HG03575 (cell line): ENCODE data around the gene PTGER4.
A peak's percentile ranks its signal among the peaks of the same experiment; 100 is the strongest.

ENCODE experiments used
- ATAC-seq: cut with Tn5 transposase; IDR thresholded peaks from one replicate; pipeline ENCODE4 v1.9.1; 2021; ENCODE audit not compliant: unreplicated experiment, insufficient number of reproducible peaks, low FRiP score; ENCODE audit errors: extremely low read depth

PTGER4 gene

DNA sequence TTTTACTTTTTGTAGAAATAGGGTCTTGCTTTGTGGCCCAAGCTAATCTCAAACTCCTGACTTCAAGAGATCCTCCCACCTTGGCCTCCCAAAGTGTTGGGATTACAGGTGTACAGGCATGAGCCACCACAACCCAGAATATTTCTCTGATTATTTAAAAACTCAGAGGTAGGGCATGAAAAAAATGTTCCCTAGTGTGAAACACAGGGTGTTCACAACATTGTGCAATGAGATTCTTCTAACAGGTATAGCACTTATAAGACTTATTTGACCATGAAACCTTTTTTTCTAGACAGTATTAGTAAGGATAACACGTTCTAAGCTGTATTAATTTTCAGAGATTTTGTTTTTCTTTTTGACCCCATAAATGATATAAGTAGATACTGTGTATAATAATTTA is 13.1 kb upstream of the PTGER4 start:
- no peak for ATAC-seq

DNA sequence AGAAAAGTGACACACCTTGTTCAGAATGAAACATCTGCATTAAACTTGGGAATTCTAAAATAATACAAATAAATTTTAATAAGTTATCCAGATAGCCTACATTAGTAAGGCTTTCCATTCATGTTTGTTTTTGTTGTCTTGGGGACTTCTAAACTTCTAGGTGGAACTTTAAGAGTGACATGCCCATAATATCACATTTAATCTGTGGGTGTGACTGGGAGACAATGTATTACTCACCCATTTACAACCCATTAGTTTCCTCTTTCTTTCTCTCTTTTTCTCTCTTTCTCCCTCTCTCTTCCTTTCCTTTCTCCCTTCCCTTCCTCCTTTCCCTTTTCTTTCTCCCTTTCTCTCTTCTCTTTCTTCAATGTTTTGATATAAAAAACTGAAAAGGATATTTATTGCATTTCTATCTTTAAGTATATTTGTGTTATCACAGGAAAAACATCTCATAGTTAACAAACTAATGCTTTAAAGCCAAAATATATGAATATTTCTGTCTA is 12.5 kb upstream of the PTGER4 start:
- ATAC-seq: no peak

DNA sequence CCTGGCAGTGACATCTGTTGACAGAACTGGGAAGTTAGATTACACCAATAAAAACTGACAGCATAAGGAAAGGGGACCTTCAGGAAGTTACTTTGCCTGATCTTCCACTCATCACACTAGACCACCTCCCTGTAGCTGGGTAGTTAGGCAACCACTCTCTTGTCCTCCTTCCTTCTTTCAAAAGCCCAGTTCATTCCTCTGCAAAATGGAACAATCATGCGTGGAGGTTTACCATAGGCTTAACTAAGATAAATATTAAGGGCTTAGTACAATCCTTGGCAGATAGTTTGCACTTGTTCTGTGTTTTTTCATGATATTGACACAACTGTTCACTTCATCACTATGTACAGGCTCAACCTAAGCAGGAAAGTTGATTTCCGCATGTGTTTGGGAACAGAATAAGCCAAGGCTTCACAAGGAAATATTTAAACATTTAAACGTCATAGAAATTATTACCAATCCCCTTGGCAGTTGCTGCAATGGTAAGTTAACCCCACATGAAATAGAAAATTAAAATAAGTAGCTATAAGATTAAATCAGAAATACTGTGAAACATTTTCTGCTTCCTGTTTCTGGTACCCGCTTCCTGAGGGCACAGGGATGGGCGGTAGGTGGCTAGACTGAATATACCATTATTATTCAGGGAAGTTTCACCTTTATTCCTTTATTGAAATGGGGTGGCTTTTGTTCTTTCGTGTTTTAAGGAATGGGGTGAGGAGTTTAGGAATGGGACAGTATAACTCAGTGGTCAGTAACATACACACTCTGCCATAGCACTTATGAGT is 9.9 kb upstream of the PTGER4 start:
- ATAC-seq: no peak

DNA sequence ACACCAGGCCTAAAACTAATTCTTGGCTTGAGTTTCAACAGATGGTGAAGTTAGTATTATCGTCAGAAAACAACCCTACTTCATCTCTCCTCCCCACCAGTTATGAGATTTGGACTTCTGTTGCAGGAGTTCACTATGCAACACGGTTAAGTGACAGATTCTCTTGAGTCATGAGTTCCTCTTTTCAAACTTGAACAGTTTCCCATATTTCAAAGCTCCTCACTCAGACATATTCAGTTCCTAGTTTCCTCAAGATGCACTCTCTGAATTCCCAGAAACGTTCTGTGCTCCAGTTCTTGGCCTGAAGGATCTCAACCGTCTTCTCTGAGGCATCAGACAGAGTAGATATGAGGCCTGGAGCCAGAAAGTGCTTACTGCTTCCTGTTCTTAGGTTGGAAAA is 7.3 kb upstream of the PTGER4 start:
- ATAC-seq: no peak

DNA sequence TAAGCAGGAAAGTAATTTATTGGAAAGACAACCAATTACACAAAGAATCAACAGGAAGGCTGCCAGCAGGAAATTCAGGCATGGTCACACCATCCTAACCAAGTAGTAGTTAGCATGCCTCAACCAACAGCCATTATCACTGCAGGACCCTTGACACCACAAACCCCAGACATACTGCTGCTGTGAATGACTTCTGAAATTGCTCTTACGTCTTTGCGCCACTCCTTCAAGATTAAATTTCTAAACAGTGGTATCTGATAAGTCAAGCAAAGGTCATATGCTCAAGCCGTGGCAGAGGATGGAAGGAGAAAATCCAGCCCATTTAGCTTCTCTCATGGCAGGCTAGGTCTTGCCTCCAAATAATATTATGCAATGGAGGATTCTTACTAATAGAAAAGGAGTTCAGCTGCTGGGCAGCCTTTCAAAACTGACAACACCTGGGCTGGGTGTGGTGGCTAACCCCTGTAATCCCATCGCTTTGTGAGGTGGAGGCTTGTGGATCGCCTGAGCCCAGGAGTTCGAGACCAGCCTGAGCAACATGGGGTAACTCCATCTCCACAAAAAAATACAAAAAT is 5.0 kb upstream of the PTGER4 start:
- ATAC-seq: no peak

DNA sequence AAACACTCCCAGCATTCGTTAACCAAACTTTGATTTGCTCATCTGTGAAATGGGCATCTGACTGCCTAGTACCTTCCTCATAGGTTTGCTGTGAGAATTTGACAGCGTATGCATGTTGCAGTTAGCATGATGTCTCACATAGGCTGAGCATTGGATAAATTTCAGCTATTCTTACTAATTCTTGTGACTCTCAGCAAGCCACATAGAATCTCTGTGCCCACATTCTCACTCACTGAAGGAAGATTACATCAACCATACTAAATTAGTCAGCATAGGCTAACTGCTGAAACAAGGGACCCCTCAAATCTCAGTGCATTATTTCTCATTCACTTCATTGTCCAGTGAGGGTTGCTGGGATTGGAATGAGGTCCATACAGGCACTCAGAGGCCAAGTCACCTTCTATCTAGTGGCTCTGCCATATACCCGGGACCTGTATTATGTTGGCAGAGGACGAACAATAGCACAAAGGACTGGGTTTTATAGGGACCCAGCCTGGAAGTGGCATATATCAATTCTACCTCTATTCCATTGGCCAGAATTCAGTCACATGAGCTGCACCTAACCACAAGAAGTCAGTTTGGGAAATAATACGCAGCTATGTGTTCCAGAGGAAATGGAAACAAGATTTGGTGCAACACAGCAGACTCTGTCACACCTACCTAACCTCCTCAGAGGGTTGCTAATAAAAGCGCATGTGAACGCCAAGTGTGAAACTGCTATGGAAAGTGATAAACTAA is 4.2 kb upstream of the PTGER4 start:
- no peak for ATAC-seq

DNA sequence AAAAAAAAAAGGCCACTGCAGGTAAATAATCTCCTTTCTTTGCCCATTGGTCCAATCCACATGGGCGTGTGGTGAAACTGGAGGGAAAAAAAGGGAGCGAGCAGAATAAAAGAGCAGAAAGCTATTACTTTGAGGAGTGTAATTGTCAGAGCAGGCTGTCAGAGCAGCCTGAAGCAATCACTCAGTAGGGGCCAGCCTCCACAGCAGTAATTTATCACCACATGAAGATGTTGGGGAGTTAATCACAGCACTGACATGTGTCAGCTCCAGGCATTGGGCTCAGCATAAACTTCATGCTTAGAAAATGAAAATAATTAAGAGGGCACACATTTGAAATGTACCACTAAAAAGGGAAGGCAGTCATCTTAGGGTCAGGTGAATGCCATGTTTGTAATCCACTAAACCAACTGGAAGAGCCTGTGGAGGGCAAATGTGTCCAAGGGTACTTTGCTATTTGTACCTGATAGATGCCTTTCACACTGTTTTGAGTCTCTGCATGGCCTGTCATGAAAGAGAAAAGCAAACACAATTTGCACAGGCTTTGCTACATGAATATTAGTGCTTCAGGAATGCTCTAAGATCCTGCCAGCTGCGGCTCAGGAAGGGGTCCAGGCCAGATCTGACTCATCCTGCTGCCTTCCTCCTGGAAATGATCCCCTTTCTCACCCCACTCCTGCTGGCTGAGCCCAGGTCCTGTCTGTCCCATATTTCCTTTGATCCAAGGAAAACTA is 2.9 kb upstream of the PTGER4 start:
- no peak for ATAC-seq

DNA sequence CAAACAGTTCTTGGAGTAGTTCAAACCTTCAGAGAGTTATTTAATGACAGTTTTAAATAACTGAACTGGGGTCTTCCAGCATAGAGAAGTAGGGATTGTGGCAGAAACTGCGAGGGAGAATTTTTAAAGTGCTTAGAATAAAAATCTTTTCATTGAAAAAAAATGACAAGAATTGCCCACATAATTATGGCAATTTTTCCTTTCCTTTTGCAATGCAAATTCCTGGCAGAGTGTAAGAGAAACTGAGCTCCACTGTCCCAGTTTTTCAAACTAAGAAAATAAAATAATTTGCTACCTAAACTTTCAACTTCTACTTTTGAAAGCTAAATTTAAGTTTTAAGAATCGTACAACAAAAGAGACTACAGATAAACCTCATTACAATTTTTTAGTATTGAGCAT is 2.3 kb upstream of the PTGER4 start:
- no peak for ATAC-seq

DNA sequence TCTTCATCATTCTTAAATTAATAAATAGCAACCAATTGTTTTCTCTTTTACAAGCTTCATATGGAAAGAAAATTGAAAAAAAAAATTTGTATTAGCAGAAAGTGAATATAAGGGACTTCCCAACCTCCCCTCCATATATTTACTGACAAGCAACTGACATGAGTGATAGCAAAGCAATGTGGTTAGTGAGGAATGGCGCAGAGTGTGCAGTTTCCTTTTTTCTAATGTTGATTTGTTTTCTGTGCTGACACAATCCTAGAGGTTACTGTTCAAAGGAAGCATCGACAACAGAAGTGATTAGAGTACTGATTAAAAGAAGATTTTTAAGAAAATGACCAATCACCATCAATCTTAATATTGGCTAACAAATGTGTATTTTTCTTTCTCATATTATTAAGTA is 1.7 kb upstream of the PTGER4 start:
- ATAC-seq: no peak

DNA sequence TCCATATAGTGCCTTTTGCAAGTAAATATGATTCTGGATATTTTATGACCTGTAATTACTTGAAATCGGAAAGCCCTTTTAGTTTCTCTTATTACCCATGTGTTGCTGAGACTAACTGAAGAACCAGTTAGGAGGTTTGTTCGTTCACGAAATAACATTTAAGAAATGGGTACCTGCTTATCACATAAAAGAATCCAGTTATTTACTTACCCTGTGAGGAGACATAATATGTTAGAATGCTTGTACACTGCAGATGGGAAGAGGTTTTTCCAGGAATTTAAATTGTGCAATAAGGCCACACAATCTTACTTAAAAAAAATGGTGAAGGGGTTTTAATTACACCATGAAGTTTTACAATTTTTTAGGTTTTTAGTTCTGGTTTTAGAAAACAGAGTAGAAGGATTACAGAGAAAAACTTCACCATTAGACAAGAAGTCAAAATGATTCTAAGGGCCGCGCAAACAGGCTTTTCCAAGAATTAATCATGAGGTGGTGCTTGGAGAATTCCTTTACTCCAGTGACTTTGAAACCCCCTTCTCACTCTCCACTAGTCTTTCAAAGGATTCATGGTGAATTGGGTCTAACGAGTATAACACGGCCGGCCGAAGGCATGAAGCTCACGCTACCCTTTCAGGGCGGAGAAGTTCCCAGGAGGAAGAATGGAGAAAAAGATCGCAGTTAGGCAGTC is 1.1 kb upstream of the PTGER4 start:
- no peak for ATAC-seq

DNA sequence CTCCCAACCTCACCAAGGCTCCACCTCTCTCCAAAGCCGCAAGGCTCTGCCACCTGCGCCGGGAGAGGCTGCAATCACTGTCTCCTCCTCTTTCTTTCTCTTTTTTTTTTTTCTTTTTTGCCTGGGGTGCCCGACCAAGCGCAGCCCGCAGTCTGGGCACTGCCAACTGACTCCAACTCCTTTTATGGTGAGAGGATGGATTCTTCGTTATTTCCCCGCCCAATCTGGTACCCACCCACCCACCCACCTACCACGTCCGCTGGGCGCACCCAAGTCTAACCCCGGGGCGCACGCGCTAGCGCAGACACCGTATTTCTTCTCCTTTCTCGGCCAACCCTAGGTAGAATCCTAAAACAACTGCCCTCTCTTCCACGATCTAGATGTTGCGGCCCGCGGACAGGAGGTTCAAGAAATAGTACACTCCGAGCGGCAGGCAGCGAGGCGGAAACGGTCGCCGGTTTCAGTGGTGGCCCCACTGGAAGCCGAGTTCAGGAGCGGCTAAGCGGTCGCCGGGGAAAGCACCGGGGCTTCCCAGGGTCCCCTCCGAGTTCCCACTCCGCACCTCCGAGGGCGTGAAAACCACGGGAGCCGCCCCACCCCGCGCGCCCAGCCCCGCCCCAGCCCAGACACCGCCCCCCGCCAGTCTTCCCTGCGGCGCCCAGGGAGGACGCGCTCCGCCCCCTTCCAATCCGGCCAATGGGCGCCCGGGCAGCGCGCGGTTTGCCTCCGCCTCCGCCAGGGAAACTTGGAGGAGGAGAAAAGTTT is 385 bp upstream of the PTGER4 start:
- peak; percentile 29 for ATAC-seq

DNA sequence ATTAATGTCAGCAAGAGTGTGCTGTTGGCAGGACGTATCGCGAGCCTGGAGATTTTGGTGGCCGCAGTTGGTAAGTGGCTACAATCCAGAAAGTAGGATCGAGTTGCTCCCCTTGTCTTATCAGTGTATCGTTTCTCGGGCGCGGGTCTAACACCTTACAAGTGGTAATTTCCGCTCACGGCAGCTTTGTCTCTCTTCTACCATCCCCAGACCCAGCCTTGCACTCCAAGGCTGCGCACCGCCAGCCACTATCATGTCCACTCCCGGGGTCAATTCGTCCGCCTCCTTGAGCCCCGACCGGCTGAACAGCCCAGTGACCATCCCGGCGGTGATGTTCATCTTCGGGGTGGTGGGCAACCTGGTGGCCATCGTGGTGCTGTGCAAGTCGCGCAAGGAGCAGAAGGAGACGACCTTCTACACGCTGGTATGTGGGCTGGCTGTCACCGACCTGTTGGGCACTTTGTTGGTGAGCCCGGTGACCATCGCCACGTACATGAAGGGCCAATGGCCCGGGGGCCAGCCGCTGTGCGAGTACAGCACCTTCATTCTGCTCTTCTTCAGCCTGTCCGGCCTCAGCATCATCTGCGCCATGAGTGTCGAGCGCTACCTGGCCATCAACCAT is 1.1 kb downstream of the PTGER4 start:
- no peak for ATAC-seq

DNA sequence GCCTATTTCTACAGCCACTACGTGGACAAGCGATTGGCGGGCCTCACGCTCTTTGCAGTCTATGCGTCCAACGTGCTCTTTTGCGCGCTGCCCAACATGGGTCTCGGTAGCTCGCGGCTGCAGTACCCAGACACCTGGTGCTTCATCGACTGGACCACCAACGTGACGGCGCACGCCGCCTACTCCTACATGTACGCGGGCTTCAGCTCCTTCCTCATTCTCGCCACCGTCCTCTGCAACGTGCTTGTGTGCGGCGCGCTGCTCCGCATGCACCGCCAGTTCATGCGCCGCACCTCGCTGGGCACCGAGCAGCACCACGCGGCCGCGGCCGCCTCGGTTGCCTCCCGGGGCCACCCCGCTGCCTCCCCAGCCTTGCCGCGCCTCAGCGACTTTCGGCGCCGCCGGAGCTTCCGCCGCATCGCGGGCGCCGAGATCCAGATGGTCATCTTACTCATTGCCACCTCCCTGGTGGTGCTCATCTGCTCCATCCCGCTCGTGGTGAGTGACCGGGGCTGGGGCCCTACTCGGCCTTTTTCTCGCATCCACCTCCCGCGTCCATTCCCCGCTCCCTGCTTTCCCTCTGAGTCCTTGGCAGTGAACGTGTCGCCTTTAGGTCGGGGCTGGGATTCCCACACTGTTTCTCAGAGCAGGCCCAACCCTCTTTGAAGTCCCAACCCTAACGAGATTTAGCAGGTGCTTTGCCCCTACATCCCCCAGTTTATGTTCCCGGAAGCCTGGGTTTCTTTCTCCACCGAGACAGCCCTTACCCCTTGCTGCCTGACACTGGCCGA is 1.8 kb downstream of the PTGER4 start:
- no peak for ATAC-seq

DNA sequence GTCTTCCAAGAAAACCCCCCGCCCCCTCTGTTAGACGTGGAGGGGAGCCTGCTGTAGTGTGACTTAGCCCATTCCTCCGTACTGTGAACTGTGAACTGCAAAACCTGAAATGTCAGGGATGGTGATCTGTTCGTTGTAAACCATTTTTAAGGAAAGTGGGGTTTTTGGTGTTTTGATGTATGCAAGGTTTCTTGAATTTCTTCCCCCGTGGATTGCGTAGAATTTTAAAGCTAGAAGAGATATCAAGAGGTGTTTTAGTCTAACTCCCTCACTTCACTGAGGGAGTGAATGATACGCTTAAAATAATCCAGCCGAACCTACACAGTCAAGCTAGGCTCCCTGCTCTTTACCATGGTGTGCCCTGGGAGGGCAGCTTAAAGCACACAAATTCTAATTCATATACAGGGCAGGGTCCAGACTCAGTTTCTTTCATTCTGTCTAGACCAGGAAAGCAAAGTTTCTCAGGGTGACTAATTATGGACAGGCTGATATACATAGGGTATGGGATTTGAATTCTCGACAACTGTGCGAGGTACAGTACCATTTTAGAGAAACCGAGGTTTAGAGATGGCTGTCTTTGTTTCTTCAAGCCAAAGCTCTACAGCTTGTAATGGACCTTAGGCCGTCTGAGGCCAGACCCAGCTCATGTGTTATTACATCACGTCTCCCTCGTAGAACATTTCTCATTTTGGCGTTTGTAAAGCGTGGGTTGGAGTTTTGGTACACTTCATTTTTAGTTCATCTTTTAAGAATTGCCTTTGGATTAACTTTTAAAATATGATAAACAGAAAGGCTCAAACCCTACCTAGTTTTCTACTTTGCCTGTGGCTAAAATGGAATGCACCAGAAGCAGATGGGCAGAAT is 2.7 kb downstream of the PTGER4 start:
- ATAC-seq: no peak

DNA sequence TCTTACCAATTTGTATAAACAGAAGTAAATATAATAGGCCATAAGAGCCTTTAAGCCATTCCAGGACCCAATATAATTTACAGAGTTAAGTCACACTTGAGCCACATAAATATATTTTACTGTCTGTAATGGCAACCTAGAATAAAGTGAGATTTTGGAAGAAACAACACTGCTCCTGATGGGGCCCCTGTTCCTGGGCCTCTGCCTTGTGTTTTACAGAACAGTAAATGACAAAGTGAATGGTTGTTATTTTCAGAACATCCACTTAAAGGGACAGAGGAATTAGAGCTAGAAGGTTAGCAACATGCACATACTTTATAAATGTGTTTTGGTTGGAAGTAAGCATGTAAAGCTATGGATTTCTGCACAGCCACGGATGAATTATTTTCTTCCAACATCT is 3.6 kb downstream of the PTGER4 start:
- no peak for ATAC-seq

DNA sequence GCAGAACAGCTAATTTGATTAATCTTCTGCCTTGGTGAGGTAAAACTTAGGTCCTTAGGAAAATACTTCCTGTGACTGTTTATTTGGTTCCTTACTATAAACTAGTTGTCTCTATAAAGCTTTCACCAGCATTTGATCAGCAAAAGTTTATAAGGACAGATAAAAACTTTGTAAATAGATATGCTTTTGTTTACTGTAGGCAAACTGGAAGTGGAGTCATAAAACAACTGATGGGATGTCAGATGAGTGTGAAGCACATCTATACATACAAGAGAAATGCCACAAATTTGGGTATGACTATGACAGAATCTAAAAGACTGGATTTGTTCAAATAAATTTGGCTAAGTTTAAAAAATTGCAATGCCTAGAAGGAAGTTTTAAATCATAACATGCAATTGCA is 5.5 kb downstream of the PTGER4 start:
- no peak for ATAC-seq
